G401.6 (cell line): ENCODE data around the gene L3MBTL1.
"Not testable (repeated sequence)": the region's sequence is repeated elsewhere in the genome, so short reads cannot be mapped to it uniquely, and the experiment has no call there.

ENCODE experiments used
- FAIRE-seq: peaks from 2 replicates; lab custom pipeline; 2012; peaks lifted over from hg19 to GRCh38; lab: Jason Lieb, UNC

L3MBTL1 gene

GRCh38 chr20:43560974-43561373 lies 53.5 kb downstream of the L3MBTL1 start:
- no peak for FAIRE-seq

- FAIRE-seq: no peak
Measured at GRCh38 chr20:43563429-43563828, 55.9 kb downstream of the L3MBTL1 start.

- no peak for FAIRE-seq
Measured at GRCh38 chr20:43563991-43564390, 56.5 kb downstream of the L3MBTL1 start.

- no peak for FAIRE-seq
Measured at GRCh38 chr20:43564455-43564854, 57.0 kb downstream of the L3MBTL1 start.

GRCh38 chr20:43564993-43565757 lies 57.7 kb downstream of the L3MBTL1 start:
- no peak for FAIRE-seq

- no peak for FAIRE-seq
Measured at GRCh38 chr20:43565758-43566104, 58.2 kb downstream of the L3MBTL1 start.

GRCh38 chr20:43567477-43567876 lies 60.0 kb downstream of the L3MBTL1 start:
- no peak for FAIRE-seq

- no peak for FAIRE-seq
Measured at GRCh38 chr20:43568706-43569105, 61.2 kb downstream of the L3MBTL1 start.

GRCh38 chr20:43569282-43569681 lies 61.8 kb downstream of the L3MBTL1 start:
- FAIRE-seq: no peak

- no peak for FAIRE-seq
Measured at GRCh38 chr20:43570496-43570895, 63.0 kb downstream of the L3MBTL1 start.

- FAIRE-seq: no peak
Measured at GRCh38 chr20:43571310-43571709, 63.8 kb downstream of the L3MBTL1 start.

- no peak for FAIRE-seq
Measured at GRCh38 chr20:43571771-43572170, 64.3 kb downstream of the L3MBTL1 start.

GRCh38 chr20:43572891-43573290 lies 65.4 kb downstream of the L3MBTL1 start:
- no peak for FAIRE-seq

GRCh38 chr20:43576108-43576507 lies 68.6 kb downstream of the L3MBTL1 start:
- no peak for FAIRE-seq

GRCh38 chr20:43579861-43580793 lies 72.6 kb downstream of the L3MBTL1 start:
- no peak for FAIRE-seq

- no peak for FAIRE-seq
Measured at GRCh38 chr20:43583133-43583864, 75.8 kb downstream of the L3MBTL1 start.

- no peak for FAIRE-seq
Measured at GRCh38 chr20:43583982-43584432, 76.5 kb downstream of the L3MBTL1 start.

- no peak for FAIRE-seq
Measured at GRCh38 chr20:43584448-43585136, 77.1 kb downstream of the L3MBTL1 start.

- FAIRE-seq: no peak
Measured at GRCh38 chr20:43586641-43587040, 79.1 kb downstream of the L3MBTL1 start.

- FAIRE-seq: not testable (repeated sequence)
Measured at GRCh38 chr20:43588526-43588925, 81.0 kb downstream of the L3MBTL1 start.

- FAIRE-seq: no peak
Measured at GRCh38 chr20:43590036-43590391, 82.5 kb downstream of the L3MBTL1 start.
